ENCODE results near the gene ERMARD. TPM values are rescaled to one million over a fixed set of nuclear protein-coding genes. Genes with fewer than 3 reads are reported as not detected.

The ERMARD gene
- total RNA-seq, 1 donor from 2014 or later: 30.3 TPM

- no peak for DNase-seq (ENCODE audit: low spot score, unreplicated experiment)
- H3K27me3 Mint-ChIP-seq: no peaks in the 10 kb centered on the region
- no peak overlapping the region for H3K4me3 Mint-ChIP-seq (ENCODE audit: low read depth)
- H3K4me1 Mint-ChIP-seq (ENCODE audit: low read depth): peaks cover 5% of the 10 kb centered on the region
- H3K9me3 Mint-ChIP-seq (ENCODE audit: low read depth): peaks cover 3% of the 10 kb centered on the region
- no peak for TF ChIP-seq CTCF (IDR thresholded peaks at IDR 0.05; ENCODE audit: unreplicated experiment)
- peaks cover 25% of the 10 kb centered on the region for H3K36me3 Mint-ChIP-seq (ENCODE audit: insufficient read depth)
- no peak overlapping the region for H3K27ac Mint-ChIP-seq
These were observed 27.2 kb downstream of the ERMARD start for GRCh38 chr6:169778646-169779045.

GRCh38 chr6:169779092-169779815 lies 27.8 kb downstream of the ERMARD start:
- H3K9me3 Mint-ChIP-seq (ENCODE audit: low read depth): peaks cover 3% of the 10 kb centered on the region
- H3K4me1 Mint-ChIP-seq (ENCODE audit: low read depth): peaks cover 5% of the 10 kb centered on the region
- no peaks in the 10 kb centered on the region for H3K27me3 Mint-ChIP-seq
- no peak overlapping the region for H3K4me3 Mint-ChIP-seq (ENCODE audit: low read depth)
- DNase-seq (ENCODE audit: low spot score, unreplicated experiment): no peak
- no peak overlapping the region for H3K27ac Mint-ChIP-seq
- peaks cover 30% of the 10 kb centered on the region for H3K36me3 Mint-ChIP-seq (ENCODE audit: insufficient read depth)
- no peak for TF ChIP-seq CTCF (IDR thresholded peaks at IDR 0.05; ENCODE audit: unreplicated experiment)

- Mint-ChIP-seq H3K27me3 (no peaks in the 10 kb centered on the region), H3K9me3 (ENCODE audit: low read depth) (peaks cover 3% of the 10 kb centered on the region), H3K27ac (no peak overlapping the region), H3K4me1 (ENCODE audit: low read depth) (peaks cover 5% of the 10 kb centered on the region), H3K4me3 (ENCODE audit: low read depth) (no peak overlapping the region), H3K36me3 (ENCODE audit: insufficient read depth) (peaks cover 33% of the 10 kb centered on the region)
- no peak for TF ChIP-seq CTCF (IDR thresholded peaks at IDR 0.05; ENCODE audit: unreplicated experiment)
- DNase-seq (ENCODE audit: low spot score, unreplicated experiment): no peak
These were observed 28.5 kb downstream of the ERMARD start for GRCh38 chr6:169779896-169780295.

- Mint-ChIP-seq H3K36me3 (ENCODE audit: insufficient read depth) (peaks cover 35% of the 10 kb centered on the region), H3K9me3 (ENCODE audit: low read depth) (peaks cover 3% of the 10 kb centered on the region), H3K27ac (no peak overlapping the region), H3K27me3 (no peaks in the 10 kb centered on the region), H3K4me3 (ENCODE audit: low read depth) (no peak overlapping the region), H3K4me1 (ENCODE audit: low read depth) (peaks cover 5% of the 10 kb centered on the region)
- no peak for TF ChIP-seq CTCF (IDR thresholded peaks at IDR 0.05; ENCODE audit: unreplicated experiment)
- DNase-seq (ENCODE audit: low spot score, unreplicated experiment): no peak
These were observed 29.2 kb downstream of the ERMARD start for GRCh38 chr6:169780571-169781091.

GRCh38 chr6:169782966-169783365 lies 31.5 kb downstream of the ERMARD start:
- DNase-seq (ENCODE audit: low spot score, unreplicated experiment): no peak
- H3K36me3 Mint-ChIP-seq (ENCODE audit: insufficient read depth): peaks cover 38% of the 10 kb centered on the region

More at GRCh38 chr6:169782966-169783365, 31.5 kb downstream of the ERMARD start:
- Mint-ChIP-seq H3K27me3 (no peaks in the 10 kb centered on the region), H3K9me3 (ENCODE audit: low read depth) (peaks cover 3% of the 10 kb centered on the region), H3K4me1 (ENCODE audit: low read depth) (no peaks in the 10 kb centered on the region), H3K27ac (no peak overlapping the region), H3K4me3 (ENCODE audit: low read depth) (no peak overlapping the region)
- no peak for TF ChIP-seq CTCF (IDR thresholded peaks at IDR 0.05; ENCODE audit: unreplicated experiment)
